ENCODE data around the gene ADAMTS17.
A peak's percentile ranks its signal among the peaks of the same experiment; 100 is the strongest.
"Not testable (repeated sequence)": the region's sequence is repeated elsewhere in the genome, so short reads cannot be mapped to it uniquely, and the experiment has no call there.

The ADAMTS17 gene

GRCh38 chr15:99931703-99932603, 409.8 kb downstream of the ADAMTS17 start:
- DNase-seq (ENCODE audit: low spot score) = no peak

GRCh38 chr15:99930696-99931095, 411.1 kb downstream of the ADAMTS17 start:
- DNase-seq (ENCODE audit: low spot score) = no peak

DNA sequence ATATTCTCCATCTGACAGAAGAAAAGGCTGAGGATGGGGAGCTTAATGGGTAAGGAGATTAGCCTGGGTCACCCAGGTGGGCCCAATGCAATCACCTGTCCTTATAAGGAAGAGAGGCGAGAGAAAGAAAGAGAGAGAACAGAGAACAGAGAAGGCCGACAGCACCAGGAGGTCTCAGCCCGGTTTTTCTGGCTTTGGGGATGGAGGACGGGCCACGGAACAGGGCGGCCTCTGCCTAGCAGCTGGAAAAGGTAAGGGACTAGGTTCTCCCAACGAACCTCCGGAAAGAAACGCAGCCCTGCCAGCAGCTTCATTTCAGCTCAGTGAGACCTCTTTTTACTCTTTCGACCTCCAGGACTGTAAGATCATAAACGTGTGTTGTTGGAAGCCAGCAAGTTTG, 412.5 kb downstream of the ADAMTS17 start:
- no peak for DNase-seq (ENCODE audit: low spot score)

GRCh38 chr15:99928429-99928981, 413.3 kb downstream of the ADAMTS17 start:
- peak; percentile 70 for DNase-seq (ENCODE audit: low spot score)

- not testable (repeated sequence) for DNase-seq (ENCODE audit: low spot score)
Observed at GRCh38 chr15:99926532-99926931, 415.2 kb downstream of the ADAMTS17 start.

DNA sequence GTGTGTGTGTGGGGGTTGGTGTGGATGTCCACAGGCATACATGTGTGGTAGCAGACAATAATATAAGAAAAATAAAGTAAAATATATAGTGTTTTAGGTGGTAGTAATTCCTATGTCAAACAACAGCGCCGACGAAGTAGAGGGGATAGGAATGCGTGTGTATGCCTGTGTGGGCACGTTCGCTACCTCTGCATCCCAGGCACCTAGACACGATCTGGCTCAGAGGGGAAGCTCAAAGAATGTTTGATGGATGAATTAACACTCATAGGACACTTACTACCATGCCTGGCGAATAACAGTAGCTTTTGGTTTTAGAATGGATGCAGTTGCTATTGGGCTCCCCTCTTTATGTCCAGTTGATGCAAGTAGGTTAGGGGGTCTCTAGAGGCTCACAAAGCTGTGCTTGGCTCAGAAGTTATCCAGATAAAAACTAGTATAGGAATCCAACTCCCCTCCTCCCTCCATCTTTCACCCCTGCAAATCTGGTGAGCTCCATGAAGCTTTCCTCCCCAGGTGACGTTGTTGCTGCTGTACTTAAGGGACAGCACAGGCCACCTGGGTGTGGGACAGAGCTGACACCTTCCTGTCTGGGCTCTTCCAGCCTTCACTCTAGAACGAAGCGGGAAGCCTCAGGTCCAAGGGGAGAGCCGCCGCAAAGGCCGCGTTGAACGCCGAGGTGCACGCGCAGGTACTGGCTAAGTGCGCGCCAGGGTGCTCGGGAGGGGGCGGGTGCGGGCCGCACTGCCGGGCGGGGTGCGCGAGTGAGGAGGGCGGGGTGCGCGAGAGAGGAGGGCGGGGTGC, 415.9 kb downstream of the ADAMTS17 start:
- no peak for DNase-seq (ENCODE audit: low spot score)

DNA sequence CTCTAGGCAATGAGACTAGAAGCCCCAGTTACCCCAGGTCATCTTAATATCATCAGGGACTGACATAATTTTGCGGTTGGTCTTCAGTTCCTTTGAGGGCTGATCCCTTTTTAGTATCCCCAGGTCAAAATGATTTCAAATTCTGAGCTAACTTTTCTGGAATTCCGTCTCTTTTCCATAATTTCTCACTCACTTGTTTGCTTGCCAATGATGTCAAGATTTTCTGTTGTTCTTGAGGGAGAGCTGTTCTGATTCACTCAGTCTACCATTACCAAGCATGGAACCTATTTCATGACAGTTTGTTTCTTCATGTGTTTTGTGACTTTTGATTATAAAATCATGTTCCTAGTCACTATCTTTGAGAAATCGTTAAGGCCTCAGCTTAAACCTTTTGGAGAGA, 418.1 kb downstream of the ADAMTS17 start:
- DNase-seq (ENCODE audit: low spot score) = no peak
